LNCaP clone FGC (cell line): ENCODE results near the gene ZNF267.

ENCODE experiments used
- DNase-seq: peaks from one replicate; pipeline ENCODE4 v3.0.0-alpha.2; 2011; ENCODE audit warnings: low read depth
- H3K4me3 ChIP-seq: 2 replicates; pipeline ENCODE4 v1.5.1; 2011; ENCODE audit warnings: mild to moderate bottlenecking, low read depth, low read length, control low read depth
- TF ChIP-seq, protein P1 (sequence below): IDR thresholded peaks from 2 replicates; pipeline ENCODE4 v1.5.1; 2012; ENCODE audit warnings: mild to moderate bottlenecking; ENCODE audit not compliant: control insufficient read depth, insufficient read depth; ENCODE audit errors: extremely low read depth

ZNF267 gene

DNA sequence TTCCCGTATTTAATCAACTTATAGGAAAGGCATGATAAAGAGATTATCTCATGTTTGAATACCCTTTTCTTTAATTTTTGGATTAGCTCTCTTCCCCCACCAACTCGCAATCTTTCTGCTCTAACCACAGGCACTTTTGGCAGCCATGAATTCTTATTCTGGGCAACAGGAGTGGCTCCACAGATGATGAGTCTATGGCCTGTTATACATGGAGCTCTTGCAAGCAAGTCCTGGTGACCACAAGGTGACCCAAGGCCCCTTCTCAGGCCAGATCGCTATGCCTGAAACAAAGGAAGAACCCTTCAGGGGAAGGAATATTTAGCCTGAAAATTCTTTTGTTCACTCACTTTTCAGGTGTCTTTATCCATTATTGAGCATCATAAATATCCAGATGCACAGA lies 10.8 kb upstream of the ZNF267 start:
- TF ChIP-seq, protein P1, sequence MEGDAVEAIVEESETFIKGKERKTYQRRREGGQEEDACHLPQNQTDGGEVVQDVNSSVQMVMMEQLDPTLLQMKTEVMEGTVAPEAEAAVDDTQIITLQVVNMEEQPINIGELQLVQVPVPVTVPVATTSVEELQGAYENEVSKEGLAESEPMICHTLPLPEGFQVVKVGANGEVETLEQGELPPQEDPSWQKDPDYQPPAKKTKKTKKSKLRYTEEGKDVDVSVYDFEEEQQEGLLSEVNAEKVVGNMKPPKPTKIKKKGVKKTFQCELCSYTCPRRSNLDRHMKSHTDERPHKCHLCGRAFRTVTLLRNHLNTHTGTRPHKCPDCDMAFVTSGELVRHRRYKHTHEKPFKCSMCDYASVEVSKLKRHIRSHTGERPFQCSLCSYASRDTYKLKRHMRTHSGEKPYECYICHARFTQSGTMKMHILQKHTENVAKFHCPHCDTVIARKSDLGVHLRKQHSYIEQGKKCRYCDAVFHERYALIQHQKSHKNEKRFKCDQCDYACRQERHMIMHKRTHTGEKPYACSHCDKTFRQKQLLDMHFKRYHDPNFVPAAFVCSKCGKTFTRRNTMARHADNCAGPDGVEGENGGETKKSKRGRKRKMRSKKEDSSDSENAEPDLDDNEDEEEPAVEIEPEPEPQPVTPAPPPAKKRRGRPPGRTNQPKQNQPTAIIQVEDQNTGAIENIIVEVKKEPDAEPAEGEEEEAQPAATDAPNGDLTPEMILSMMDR = no peak

GRCh38 chr16:31868164-31868563 lies 5.4 kb upstream of the ZNF267 start:
- DNase-seq = no peak
- TF ChIP-seq, protein P1 = no peak
- H3K4me3 ChIP-seq = no peak overlapping the region

More for the DNA sequence above, 10.8 kb upstream of the ZNF267 start:
- H3K4me3 ChIP-seq = no peak overlapping the region
- no peak for DNase-seq

DNA sequence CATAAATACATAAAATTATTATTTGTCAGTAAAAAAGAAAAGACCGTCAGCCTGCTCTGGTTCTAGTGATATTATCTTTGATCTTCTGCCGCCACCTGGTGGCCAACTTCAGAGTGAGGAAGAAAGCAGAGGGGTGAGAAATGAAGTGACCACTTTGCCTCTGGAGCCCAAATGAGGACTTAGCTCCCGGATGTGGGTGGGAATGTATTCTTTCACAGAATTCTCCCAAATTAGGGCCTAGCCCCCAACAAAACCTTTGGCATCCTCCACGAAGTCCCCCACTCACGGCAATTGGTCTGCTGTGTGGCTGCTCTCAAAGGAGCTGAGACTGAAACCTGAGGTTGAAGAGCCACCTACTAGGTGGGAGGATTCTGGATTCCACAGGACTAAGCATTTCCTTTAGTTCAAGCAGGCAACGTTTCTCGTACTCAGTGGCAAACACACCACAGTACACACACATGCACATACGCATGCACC lies 4.9 kb upstream of the ZNF267 start:
- DNase-seq = no peak
- TF ChIP-seq, protein P1 = peak; percentile 79
- no peak overlapping the region for H3K4me3 ChIP-seq

GRCh38 chr16:31869511-31870201 lies 4.0 kb upstream of the ZNF267 start:
- DNase-seq = no peak
- TF ChIP-seq, protein P1 = no peak

DNA sequence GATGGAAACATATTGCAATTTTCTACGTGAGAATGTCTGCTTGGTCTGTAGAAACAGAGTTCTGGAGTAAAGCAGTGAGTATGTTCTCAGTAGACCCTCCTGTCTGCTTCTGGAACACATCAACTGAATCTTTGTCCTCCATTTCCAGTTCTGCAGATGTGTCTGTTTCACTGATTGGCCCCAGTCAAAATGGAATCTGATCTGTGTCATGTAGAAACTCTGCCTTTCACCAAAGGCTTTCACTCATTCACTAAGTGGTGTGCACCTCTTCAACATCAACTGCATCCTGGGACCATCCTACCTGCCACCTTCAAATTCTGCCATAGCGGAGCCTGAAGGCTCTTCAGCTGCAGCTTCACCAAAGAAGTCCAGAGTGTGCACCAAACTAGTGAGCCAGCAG lies 2.8 kb upstream of the ZNF267 start:
- H3K4me3 ChIP-seq = no peak overlapping the region
- TF ChIP-seq, protein P1 = no peak
- no peak for DNase-seq

More at GRCh38 chr16:31869511-31870201, 4.0 kb upstream of the ZNF267 start:
- H3K4me3 ChIP-seq = no peak overlapping the region

- DNase-seq = no peak
- H3K4me3 ChIP-seq = no peak overlapping the region
- TF ChIP-seq, protein P1 = no peak
These were observed 2.1 kb upstream of the ZNF267 start for GRCh38 chr16:31871510-31871909.

DNA sequence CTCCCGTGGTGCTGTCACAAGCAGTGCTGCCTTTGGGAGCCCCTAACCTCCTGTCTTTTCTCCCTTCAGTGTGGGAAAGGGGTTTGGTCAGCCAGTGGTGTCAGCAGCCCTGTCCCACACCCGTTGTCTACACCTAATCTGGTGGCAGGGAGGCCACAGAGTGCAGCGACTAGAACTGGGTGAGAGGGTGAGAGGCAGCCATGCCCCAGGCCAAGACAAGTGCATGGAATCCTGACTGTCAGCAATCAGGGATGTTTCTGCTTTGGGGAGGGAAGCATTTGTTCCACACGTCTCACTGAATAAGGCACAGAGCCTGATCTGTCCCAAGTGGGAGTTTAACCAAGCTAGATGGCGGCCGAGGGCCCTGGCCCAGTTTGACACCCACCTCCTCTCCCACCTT lies 1.4 kb upstream of the ZNF267 start:
- TF ChIP-seq, protein P1 = no peak
- DNase-seq = no peak
- no peak overlapping the region for H3K4me3 ChIP-seq
